Lower lobe of right lung (tissue), 2 donors: ENCODE data around the gene FOXD2. TPM values are rescaled to one million over a fixed set of nuclear protein-coding genes. Genes with fewer than 3 reads are reported as not detected.

ENCODE experiments used
- ATAC-seq, 2 donors: fragments of 200-7000 bp; cut with Tn5 transposase; one replicate each; pipeline ENCODE4 v1.9.1; 2020 to 2022; ENCODE audit warnings: mild to moderate bottlenecking in 2 of 2, moderate library complexity in 2 of 2
- DNase-seq: peaks from one replicate; pipeline ENCODE4 v3.0.0-alpha.2; 2020
- H3K27ac ChIP-seq: fragments of 200-600 bp; one replicate; pipeline ENCODE4 v1.8.0; 2022
- H3K27me3 ChIP-seq: fragments of 200-600 bp; one replicate; pipeline ENCODE4 v1.8.0; 2022; ENCODE audit warnings: low read depth
- H3K36me3 ChIP-seq: fragments of 200-600 bp; one replicate; pipeline ENCODE4 v1.8.0; 2022; ENCODE audit warnings: mild to moderate bottlenecking
- H3K4me1 ChIP-seq: fragments of 200-600 bp; one replicate; pipeline ENCODE4 v1.8.0; 2022
- H3K4me3 ChIP-seq: fragments of 200-600 bp; one replicate; pipeline ENCODE4 v1.8.0; 2022; ENCODE audit warnings: mild to moderate bottlenecking
- H3K9me3 ChIP-seq: fragments of 200-600 bp; one replicate; pipeline ENCODE4 v1.8.0; 2022
- intact Hi-C: fragments of 100-400 bp; cut with DNase I; formaldehyde crosslinking; loops from one replicate; pipeline ENCODE4 v1.11.0; 2022
- total RNA-seq: library from RNA; stranded (reverse); fragmentation: NEBNext Ultra II Directional; extraction: Animal tissue kit (Norgen Biotek cat#: 25700); gene quantifications from one replicate; pipeline ENCODE4 v1.2.1, GENCODE V29; 2021
- TF ChIP-seq, protein P1 (sequence below): fragments of 200-600 bp; IDR thresholded peaks from one replicate; pipeline ENCODE4 v1.8.0; 2022; ENCODE audit warnings: antibody characterized with exemption, mild to moderate bottlenecking
- donor health status: DM: no; HTN: yes; CAD: no; lungs with severe emphysema.

Gene FOXD2
- total RNA-seq, 1 donor from 2014 or later = 0.44 TPM

- ATAC-seq = peak in 1 of 2 donors; percentile 9
- TF ChIP-seq, protein P1, sequence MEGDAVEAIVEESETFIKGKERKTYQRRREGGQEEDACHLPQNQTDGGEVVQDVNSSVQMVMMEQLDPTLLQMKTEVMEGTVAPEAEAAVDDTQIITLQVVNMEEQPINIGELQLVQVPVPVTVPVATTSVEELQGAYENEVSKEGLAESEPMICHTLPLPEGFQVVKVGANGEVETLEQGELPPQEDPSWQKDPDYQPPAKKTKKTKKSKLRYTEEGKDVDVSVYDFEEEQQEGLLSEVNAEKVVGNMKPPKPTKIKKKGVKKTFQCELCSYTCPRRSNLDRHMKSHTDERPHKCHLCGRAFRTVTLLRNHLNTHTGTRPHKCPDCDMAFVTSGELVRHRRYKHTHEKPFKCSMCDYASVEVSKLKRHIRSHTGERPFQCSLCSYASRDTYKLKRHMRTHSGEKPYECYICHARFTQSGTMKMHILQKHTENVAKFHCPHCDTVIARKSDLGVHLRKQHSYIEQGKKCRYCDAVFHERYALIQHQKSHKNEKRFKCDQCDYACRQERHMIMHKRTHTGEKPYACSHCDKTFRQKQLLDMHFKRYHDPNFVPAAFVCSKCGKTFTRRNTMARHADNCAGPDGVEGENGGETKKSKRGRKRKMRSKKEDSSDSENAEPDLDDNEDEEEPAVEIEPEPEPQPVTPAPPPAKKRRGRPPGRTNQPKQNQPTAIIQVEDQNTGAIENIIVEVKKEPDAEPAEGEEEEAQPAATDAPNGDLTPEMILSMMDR = no peak
- Histone ChIP-seq H3K4me1 (no peaks in the 10 kb centered on the region), H3K36me3 (no peaks in the 10 kb centered on the region), H3K27me3 (peaks cover 39% of the 10 kb centered on the region), H3K4me3 (no peak overlapping the region), H3K9me3 (no peaks in the 10 kb centered on the region), H3K27ac (no peak overlapping the region)
- DNase-seq = no peak
- intact Hi-C loops = no loop called here
Measured at GRCh38 chr1:47416319-47417169, 21.3 kb upstream of the FOXD2 start.

GRCh38 chr1:47417170-47418044 lies 20.4 kb upstream of the FOXD2 start:
- H3K36me3 ChIP-seq = no peaks in the 10 kb centered on the region
- intact Hi-C loops = no loop called here
- ATAC-seq = peak in 1 of 2 donors; percentile 36
- no peak overlapping the region for H3K4me3 ChIP-seq
- H3K27ac ChIP-seq = no peak overlapping the region
- H3K27me3 ChIP-seq = peaks cover 39% of the 10 kb centered on the region
- TF ChIP-seq, protein P1 = no peak
- H3K9me3 ChIP-seq = no peaks in the 10 kb centered on the region
- no peaks in the 10 kb centered on the region for H3K4me1 ChIP-seq
- no peak for DNase-seq

DNA sequence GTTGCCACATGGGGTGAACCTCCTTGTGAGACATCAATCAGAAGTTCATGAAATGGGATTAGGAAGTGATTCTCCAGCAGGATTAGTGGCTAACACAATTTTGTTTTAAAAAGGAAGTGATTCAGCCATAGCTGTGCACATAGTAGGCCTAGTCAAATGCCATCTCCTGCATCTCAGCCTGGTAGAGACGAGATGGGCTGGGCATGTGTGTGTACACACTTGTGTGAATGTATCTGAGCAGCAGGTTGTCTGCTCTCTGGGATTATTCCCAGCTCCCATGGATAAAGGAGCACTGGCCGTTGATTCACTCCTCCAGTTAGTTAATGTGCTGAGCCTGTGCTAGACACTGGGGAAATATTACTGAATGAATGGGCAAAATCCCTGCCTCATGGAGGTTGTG lies 19.7 kb upstream of the FOXD2 start:
- Histone ChIP-seq H3K36me3 (no peaks in the 10 kb centered on the region), H3K4me1 (no peaks in the 10 kb centered on the region), H3K9me3 (no peaks in the 10 kb centered on the region), H3K27me3 (peaks cover 39% of the 10 kb centered on the region), H3K27ac (no peak overlapping the region), H3K4me3 (no peak overlapping the region)
- DNase-seq = no peak
- ATAC-seq = no peak
- TF ChIP-seq, protein P1 = no peak
- intact Hi-C loops = no loop called here

DNA sequence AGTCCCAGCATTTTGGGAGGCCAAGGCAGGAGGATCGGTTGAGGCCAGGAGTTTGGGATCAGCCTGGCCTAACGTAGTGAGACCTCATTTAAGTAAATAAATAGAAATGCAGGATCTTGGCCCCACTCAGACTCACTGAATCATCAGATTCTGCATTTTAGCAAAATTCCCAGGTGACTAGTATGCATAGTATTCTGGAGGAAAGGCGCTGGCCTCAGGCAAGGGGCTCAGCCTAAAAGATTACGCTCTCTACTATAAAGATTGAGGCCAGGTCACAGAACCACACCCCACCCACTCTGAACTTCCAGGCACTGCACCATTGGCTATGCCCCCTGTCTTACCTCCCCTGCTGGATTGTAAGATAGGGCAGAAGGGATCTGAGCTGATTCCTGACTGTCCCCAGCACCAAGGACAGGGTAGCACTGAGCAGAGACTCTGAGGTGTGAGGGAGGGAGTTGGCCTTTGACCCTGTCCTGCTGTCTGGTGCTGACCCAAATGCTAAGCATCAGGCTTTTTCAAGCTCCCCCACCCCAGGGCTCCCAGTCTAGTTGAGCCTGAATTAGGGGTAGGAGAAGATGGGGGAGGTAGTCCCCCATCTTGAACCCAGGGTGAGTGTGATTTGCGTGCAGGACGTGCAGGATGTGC lies 19.0 kb upstream of the FOXD2 start:
- H3K36me3 ChIP-seq = no peaks in the 10 kb centered on the region
- no peaks in the 10 kb centered on the region for H3K9me3 ChIP-seq
- H3K27me3 ChIP-seq = peaks cover 39% of the 10 kb centered on the region
- H3K27ac ChIP-seq = no peak overlapping the region
- H3K4me1 ChIP-seq = no peaks in the 10 kb centered on the region
- H3K4me3 ChIP-seq = no peak overlapping the region
- intact Hi-C loops = no loop called here
- no peak for ATAC-seq
- TF ChIP-seq, protein P1 = no peak
- no peak for DNase-seq

GRCh38 chr1:47420547-47420946 lies 17.3 kb upstream of the FOXD2 start:
- intact Hi-C loops = no loop called here
- no peak overlapping the region for H3K27ac ChIP-seq
- no peak overlapping the region for H3K4me3 ChIP-seq
- H3K36me3 ChIP-seq = no peaks in the 10 kb centered on the region
- no peaks in the 10 kb centered on the region for H3K4me1 ChIP-seq
- H3K27me3 ChIP-seq = peaks cover 34% of the 10 kb centered on the region
- ATAC-seq = no peak
- no peaks in the 10 kb centered on the region for H3K9me3 ChIP-seq
- TF ChIP-seq, protein P1 = no peak
- no peak for DNase-seq
